Liver (tissue), 9 donors: Measurements from ENCODE around the gene NUDT22. TPM values are rescaled to one million over a fixed set of nuclear protein-coding genes. Genes with fewer than 3 reads are reported as not detected.
A peak's percentile ranks its signal among the peaks of the same experiment; 100 is the strongest.

Experiments used
- DNase-seq: peaks from one replicate; pipeline ENCODE4 v3.0.0-alpha.2; 2017; ENCODE audit warnings: low spot score
- H3K27ac ChIP-seq, 2 donors: one replicate each; pipeline ENCODE4 v1.7.0; 2013; ENCODE audit warnings: inconsistent platforms in 2 of 2, low read length in 2 of 2, control low read depth in 1 of 2, low read depth in 1 of 2, mild to moderate bottlenecking in 1 of 2
- H3K27me3 ChIP-seq, 4 donors: one replicate each; pipeline versions ENCODE4 v1.6.1 to v1.7.0; 2013; ENCODE audit warnings: low read length in 3 of 4, inconsistent platforms in 1 of 4, mild to moderate bottlenecking in 1 of 4, moderate library complexity in 1 of 4; ENCODE audit not compliant: control insufficient read depth in 4 of 4, insufficient read depth in 4 of 4
- H3K36me3 ChIP-seq, 4 donors: one replicate each; pipeline versions ENCODE4 v1.6.1 to v1.7.0; 2013; ENCODE audit warnings: low read length in 3 of 4, mild to moderate bottlenecking in 3 of 4, low read depth in 1 of 4, moderate library complexity in 1 of 4; ENCODE audit not compliant: control insufficient read depth in 4 of 4, insufficient read depth in 3 of 4
- H3K4me1 ChIP-seq, 4 donors: one replicate each; pipeline versions ENCODE4 v1.6.1 to v1.7.0; 2013; ENCODE audit warnings: low read length in 3 of 4, mild to moderate bottlenecking in 3 of 4, moderate library complexity in 1 of 4; ENCODE audit not compliant: control insufficient read depth in 4 of 4, insufficient read depth in 4 of 4
- H3K4me3 ChIP-seq, 3 donors: one replicate each; pipeline versions ENCODE4 v1.6.1 to v1.7.0; 2013; ENCODE audit warnings: low read length in 3 of 3, control low read depth in 1 of 3, low read depth in 1 of 3, mild to moderate bottlenecking in 1 of 3
- H3K9ac ChIP-seq, 2 donors: one replicate each; pipeline ENCODE4 v1.7.0; 2013; ENCODE audit warnings: low read length in 2 of 2, mild to moderate bottlenecking in 2 of 2, moderate library complexity in 2 of 2, control low read depth in 1 of 2, low read depth in 1 of 2
- H3K9me3 ChIP-seq, 4 donors: one replicate each; pipeline versions ENCODE4 v1.6.1 to v1.7.0; 2013; ENCODE audit warnings: low read length in 3 of 4; ENCODE audit not compliant: control insufficient read depth in 4 of 4
- ATF3 ChIP-seq: IDR thresholded peaks from 2 replicates; pipeline ENCODE4 v1.6.1; 2016; ENCODE audit warnings: antibody characterized with exemption
- EGR1 ChIP-seq, 2 donors: IDR thresholded peaks; 2 replicates each; pipeline ENCODE4 v1.6.1; 2016 to 2018; ENCODE audit warnings: antibody characterized with exemption in 2 of 2, low read depth in 2 of 2
- FOXA1 ChIP-seq: IDR thresholded peaks from 2 replicates; pipeline ENCODE4 v1.6.1; 2016; ENCODE audit warnings: antibody characterized with exemption
- GABPA ChIP-seq, 2 donors: IDR thresholded peaks in 1 of 2; conservative IDR thresholded peaks in 1 of 2; 2 replicates each; pipeline ENCODE4 v1.6.1; 2016; ENCODE audit warnings: antibody characterized with exemption in 2 of 2, mild to moderate bottlenecking in 1 of 2, moderate library complexity in 1 of 2
- HNF4A ChIP-seq, 2 donors: conservative IDR thresholded peaks; 2 replicates each; pipeline ENCODE4 v1.6.1; 2016; ENCODE audit warnings: antibody characterized with exemption in 2 of 2, mild to moderate bottlenecking in 2 of 2
- HNF4G ChIP-seq: IDR thresholded peaks from 2 replicates; pipeline ENCODE4 v1.6.1; 2016; ENCODE audit warnings: antibody characterized with exemption
- MAX ChIP-seq: IDR thresholded peaks from 2 replicates; pipeline ENCODE4 v1.6.1; 2016; ENCODE audit warnings: antibody characterized with exemption
- NR2F2 ChIP-seq: IDR thresholded peaks from 2 replicates; pipeline ENCODE4 v1.6.1; 2016; ENCODE audit warnings: antibody characterized with exemption
- RAD21 ChIP-seq, 2 donors: IDR thresholded peaks; 2 replicates each; pipeline ENCODE4 v1.6.1; 2016; ENCODE audit warnings: antibody characterized with exemption in 2 of 2, mild to moderate bottlenecking in 2 of 2
- SP1 ChIP-seq: IDR thresholded peaks from 2 replicates; pipeline ENCODE4 v1.6.1; 2018; ENCODE audit warnings: antibody characterized with exemption, mild to moderate bottlenecking
- TAF1 ChIP-seq: conservative IDR thresholded peaks from 2 replicates; pipeline ENCODE4 v1.6.1; 2016; ENCODE audit warnings: antibody characterized with exemption, mild to moderate bottlenecking
- YY1 ChIP-seq: IDR thresholded peaks from 2 replicates; pipeline ENCODE4 v1.6.1; 2016; ENCODE audit warnings: antibody characterized with exemption, mild to moderate bottlenecking
- ZBTB33 ChIP-seq: IDR thresholded peaks from 2 replicates; pipeline ENCODE4 v1.6.1; 2016; ENCODE audit warnings: antibody characterized with exemption
- WGBS: extraction: QIAGEN DNeasy Blood & Tissue Kit; methylation state at CpG from one replicate; pipeline ENCODE4 v1.1.7; 2013; 5-methylcytosine and 5-hydroxymethylcytosine counted together
- polyA plus RNA-seq, 2 donors: library from polyadenylated mRNA; stranded (reverse) in 1 of 2; unstranded in 1 of 2; fragments of 200-250 nt in 1 of 2; fragments of >200 nt in 1 of 2; fragmentation: Nextera tagmentation in 1 of 2; extraction: Ambion mirVana in 1 of 2; gene quantifications; one replicate each; pipeline versions ENCODE4 v1.2.1 to v1.2.3, GENCODE V29; 2013 to 2015
- total RNA-seq, 2 donors: library from RNA; depleted of rRNA; stranded (reverse); fragments of >200 nt; gene quantifications; one replicate each; pipeline ENCODE4 v1.2.3, GENCODE V29; 2014
- TF ChIP-seq, protein P1 (sequence below): IDR thresholded peaks from 2 replicates; pipeline ENCODE4 v1.6.1; 2016; ENCODE audit warnings: antibody characterized with exemption, mild to moderate bottlenecking
- TF ChIP-seq, protein P2 (sequence below): fragments of 150-350 bp; IDR thresholded peaks from 2 replicates; pipeline ENCODE4 v1.5.1; 2017; ENCODE audit warnings: improper control_type of control experiment, low read depth, low read length; ENCODE audit not compliant: missing input control
- donor health status: healthy.
- donor health status: healthy.
- donor health status: healthy.
- donor health status: healthy.
- donor health status: healthy.

The NUDT22 gene
- total and polyA plus RNA-seq, 4 donors, result 20.0 to 47.8 (median 41.2) TPM

DNA sequence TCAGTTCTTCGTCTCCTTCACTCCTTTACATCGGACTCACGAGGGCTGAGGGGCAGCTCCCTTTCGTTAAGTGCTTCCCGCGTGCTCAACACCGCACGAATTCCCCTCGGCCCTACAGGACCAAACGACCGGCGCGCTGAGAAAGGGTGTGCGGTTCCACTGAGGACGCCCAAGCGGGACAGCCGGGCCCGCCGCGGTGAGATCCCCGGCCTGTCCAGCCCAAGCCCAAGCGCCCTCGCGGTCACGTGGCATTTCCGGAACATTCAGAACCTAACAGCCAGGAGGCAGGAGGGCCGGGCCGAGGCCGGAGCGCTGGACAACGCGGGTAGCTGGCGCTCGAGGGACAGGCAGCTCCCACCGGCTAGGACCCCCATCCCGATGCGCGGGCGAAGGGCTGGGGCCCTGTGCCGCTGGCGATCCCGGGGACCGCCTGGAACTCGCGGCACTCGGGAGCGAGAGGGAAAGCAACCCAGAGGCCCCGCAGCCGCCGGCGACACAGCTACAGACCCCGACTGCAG is 40.8 kb upstream of the NUDT22 start:
- no peak for DNase-seq
- peak overlapping the region; percentile 76 to 87 for H3K9ac ChIP-seq

DNA sequence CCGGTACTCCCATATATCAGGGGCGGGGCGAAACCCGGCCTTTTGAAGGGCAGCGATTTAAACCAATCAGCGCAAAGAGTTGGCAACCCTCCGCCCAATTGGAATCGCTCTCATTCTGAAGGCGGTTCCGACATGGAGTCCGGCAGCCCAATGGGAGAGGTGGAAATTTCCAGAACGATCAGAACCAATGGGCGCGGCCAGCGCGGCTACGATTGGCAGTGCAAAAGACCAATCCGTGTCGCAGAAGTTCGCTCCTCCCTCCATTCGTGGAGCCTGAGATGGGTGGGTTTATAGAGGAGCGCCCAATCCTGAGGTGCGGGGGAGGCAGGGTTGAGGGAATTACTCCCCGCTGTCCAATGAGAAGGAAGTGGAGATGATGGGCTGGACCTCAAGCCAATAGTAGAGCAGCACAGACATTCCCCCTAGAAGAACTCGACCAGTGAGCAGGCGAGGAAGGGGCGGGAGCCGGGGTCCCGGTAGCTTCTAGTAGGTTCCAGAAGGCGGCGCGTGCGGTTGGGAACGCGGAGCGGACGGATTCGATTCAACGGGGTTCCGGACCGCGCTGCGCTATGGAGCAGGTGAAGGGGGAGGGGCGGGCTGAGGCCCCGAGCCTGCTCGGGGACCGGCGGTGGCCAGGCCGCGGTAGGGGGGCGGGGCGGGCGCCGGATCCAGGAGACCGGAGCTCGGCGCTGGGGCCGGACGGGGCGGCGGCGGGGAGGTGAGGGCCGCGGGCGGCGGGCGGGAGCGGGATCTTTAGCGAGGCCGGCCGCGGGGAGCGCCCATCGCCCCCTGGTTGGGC is 40.2 kb upstream of the NUDT22 start, which contains the start of gene STIP1:
TSS of gene STIP1 (plus strand) at position 479 of the 799 bp plus-strand sequence. CDS start at position 570, 91 bp downstream.
- peak within 1 kb of the TSS; percentile 92 to 95 for H3K27ac ChIP-seq
- no peaks in the 10 kb centered on the region for H3K27me3 ChIP-seq
- WGBS, result under 1% methylated on average over 74 of the region's 74 CpGs
- peak within 1 kb of the TSS; percentile 76 to 87 for H3K9ac ChIP-seq
- H3K9me3 ChIP-seq, result no peaks in the 10 kb centered on the region
- no peaks in the 10 kb centered on the region for H3K36me3 ChIP-seq
- H3K4me3 ChIP-seq, result peak within 1 kb of the TSS; percentile 57 to 83 (median 65)
- H3K4me1 ChIP-seq, result peaks cover 2 to 25% (median 17%) of the 10 kb centered on the region in 4 donors
- DNase-seq, result peak; percentile 99
- TF ChIP-seq FOXA1 (no peak), ZBTB33 (peak; percentile 54), HNF4A (conservative IDR thresholded peaks at IDR 0.05) (no peak), ATF3 (peak; percentile 18), YY1 (peak; percentile 96), GABPA (IDR thresholded peaks at IDR 0.05 in 1 of 2, conservative IDR thresholded peaks at IDR 0.05 in 1 of 2) (peak; percentile 56 to 72), EGR1 (IDR thresholded peaks at IDR 0.05; ENCODE audit: low read depth in 2 of 2) (peak; percentile 94 to 98), NR2F2 (peak; percentile 29), TAF1 (peak; percentile 72), HNF4G (no peak), SP1 (peak; percentile 100)
- TF ChIP-seq, protein P1, sequence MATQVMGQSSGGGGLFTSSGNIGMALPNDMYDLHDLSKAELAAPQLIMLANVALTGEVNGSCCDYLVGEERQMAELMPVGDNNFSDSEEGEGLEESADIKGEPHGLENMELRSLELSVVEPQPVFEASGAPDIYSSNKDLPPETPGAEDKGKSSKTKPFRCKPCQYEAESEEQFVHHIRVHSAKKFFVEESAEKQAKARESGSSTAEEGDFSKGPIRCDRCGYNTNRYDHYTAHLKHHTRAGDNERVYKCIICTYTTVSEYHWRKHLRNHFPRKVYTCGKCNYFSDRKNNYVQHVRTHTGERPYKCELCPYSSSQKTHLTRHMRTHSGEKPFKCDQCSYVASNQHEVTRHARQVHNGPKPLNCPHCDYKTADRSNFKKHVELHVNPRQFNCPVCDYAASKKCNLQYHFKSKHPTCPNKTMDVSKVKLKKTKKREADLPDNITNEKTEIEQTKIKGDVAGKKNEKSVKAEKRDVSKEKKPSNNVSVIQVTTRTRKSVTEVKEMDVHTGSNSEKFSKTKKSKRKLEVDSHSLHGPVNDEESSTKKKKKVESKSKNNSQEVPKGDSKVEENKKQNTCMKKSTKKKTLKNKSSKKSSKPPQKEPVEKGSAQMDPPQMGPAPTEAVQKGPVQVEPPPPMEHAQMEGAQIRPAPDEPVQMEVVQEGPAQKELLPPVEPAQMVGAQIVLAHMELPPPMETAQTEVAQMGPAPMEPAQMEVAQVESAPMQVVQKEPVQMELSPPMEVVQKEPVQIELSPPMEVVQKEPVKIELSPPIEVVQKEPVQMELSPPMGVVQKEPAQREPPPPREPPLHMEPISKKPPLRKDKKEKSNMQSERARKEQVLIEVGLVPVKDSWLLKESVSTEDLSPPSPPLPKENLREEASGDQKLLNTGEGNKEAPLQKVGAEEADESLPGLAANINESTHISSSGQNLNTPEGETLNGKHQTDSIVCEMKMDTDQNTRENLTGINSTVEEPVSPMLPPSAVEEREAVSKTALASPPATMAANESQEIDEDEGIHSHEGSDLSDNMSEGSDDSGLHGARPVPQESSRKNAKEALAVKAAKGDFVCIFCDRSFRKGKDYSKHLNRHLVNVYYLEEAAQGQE, result no peak

More for the DNA sequence above, 40.8 kb upstream of the NUDT22 start:
- Histone ChIP-seq H3K27me3 (no peaks in the 10 kb centered on the region), H3K4me1 (peaks cover 2 to 22% (median 17%) of the 10 kb centered on the region in 4 donors), H3K27ac (peak overlapping the region; percentile 92 to 95), H3K36me3 (no peaks in the 10 kb centered on the region), H3K9me3 (no peaks in the 10 kb centered on the region), H3K4me3 (peak overlapping the region; percentile 57 to 83 (median 65))
- TF ChIP-seq, protein P1, result peak; percentile 95
- peak in 1 of 2 donors; percentile 53 for TF ChIP-seq RAD21 (IDR thresholded peaks at IDR 0.05)
- TF ChIP-seq, protein P2, sequence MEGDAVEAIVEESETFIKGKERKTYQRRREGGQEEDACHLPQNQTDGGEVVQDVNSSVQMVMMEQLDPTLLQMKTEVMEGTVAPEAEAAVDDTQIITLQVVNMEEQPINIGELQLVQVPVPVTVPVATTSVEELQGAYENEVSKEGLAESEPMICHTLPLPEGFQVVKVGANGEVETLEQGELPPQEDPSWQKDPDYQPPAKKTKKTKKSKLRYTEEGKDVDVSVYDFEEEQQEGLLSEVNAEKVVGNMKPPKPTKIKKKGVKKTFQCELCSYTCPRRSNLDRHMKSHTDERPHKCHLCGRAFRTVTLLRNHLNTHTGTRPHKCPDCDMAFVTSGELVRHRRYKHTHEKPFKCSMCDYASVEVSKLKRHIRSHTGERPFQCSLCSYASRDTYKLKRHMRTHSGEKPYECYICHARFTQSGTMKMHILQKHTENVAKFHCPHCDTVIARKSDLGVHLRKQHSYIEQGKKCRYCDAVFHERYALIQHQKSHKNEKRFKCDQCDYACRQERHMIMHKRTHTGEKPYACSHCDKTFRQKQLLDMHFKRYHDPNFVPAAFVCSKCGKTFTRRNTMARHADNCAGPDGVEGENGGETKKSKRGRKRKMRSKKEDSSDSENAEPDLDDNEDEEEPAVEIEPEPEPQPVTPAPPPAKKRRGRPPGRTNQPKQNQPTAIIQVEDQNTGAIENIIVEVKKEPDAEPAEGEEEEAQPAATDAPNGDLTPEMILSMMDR, result peak; percentile 34
- no peak for TF ChIP-seq YY1
- peak; percentile 50 for TF ChIP-seq MAX
- under 1% methylated on average over 52 of the region's 52 CpGs for WGBS
